ENCODE results near the gene RPL3.

DNA sequence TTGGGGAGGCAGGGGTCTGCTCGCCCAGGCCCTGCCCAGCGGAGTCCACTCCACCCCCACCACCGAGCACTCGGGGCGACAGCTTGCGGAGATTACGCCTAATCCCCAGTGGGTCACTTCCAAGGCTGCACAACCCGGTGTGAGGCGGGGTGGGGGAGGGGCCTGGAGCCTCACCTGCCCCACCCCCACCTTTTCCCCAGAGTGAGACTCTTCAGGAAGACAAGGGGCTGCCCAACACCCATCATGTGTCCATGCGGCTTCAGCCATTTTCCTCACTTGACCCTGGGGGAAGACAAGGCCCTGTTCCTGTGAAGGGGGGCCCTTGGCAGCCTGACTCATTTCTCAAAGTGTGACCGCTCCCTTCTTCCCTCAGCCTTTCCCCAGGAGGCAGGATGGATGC is 42.8 kb upstream of the RPL3 start:
- TF ChIP-seq FOXA1 (IDR thresholded peaks at IDR 0.05) (no peak), NFRKB (IDR thresholded peaks at IDR 0.05) (no peak), TARDBP (IDR thresholded peaks at IDR 0.05) (no peak), BHLHE40 (IDR thresholded peaks at IDR 0.05; ENCODE audit: borderline replicate concordance) (no peak), ZNF384 (IDR thresholded peaks at IDR 0.05) (no peak), PKNOX1 (IDR thresholded peaks at IDR 0.05) (no peak), SUZ12 (IDR thresholded peaks at IDR 0.05) (no peak), SP1 (IDR thresholded peaks at IDR 0.05) (no peak)

All from HEK293T (cell line).